ENCODE results near the gene SLC25A31.
A peak's percentile ranks its signal among the peaks of the same experiment; 100 is the strongest.

SLC25A31 gene

GRCh38 chr4:127730142-127730913 is at the start of gene SLC25A31:
TSS of gene SLC25A31 (plus strand) at chr4:127730400. CDS start at chr4:127730546, 146 bp downstream.
- no peak for DNase-seq

GRCh38 chr4:127685292-127685691 is 44.9 kb upstream of the SLC25A31 start:
- DNase-seq, result peak; percentile 37

- DNase-seq, result peak; percentile 46
Observed at GRCh38 chr4:127686658-127687057, 43.5 kb upstream of the SLC25A31 start.

GRCh38 chr4:127687580-127687979 is 42.6 kb upstream of the SLC25A31 start:
- no peak for DNase-seq

GRCh38 chr4:127698789-127699200 is 31.4 kb upstream of the SLC25A31 start:
- peak; percentile 85 for DNase-seq

GRCh38 chr4:127708985-127709384 is 21.2 kb upstream of the SLC25A31 start:
- peak; percentile 75 for DNase-seq

GRCh38 chr4:127709456-127709855 is 20.7 kb upstream of the SLC25A31 start:
- no peak for DNase-seq

- no peak for DNase-seq
Observed at GRCh38 chr4:127731406-127731805, 1.2 kb downstream of the SLC25A31 start.

- DNase-seq, result peak; percentile 51
Observed at GRCh38 chr4:127732623-127733328, 2.6 kb downstream of the SLC25A31 start.

GRCh38 chr4:127734976-127735375 is 4.8 kb downstream of the SLC25A31 start:
- DNase-seq, result no peak

- no peak for DNase-seq
Observed at GRCh38 chr4:127737295-127737694, 7.1 kb downstream of the SLC25A31 start.

GRCh38 chr4:127741247-127741646 is 11.0 kb downstream of the SLC25A31 start:
- no peak for DNase-seq

- DNase-seq, result no peak
Observed at GRCh38 chr4:127747883-127748282, 17.7 kb downstream of the SLC25A31 start.

- DNase-seq, result no peak
Observed at GRCh38 chr4:127748957-127749356, 18.8 kb downstream of the SLC25A31 start.

- DNase-seq, result no peak
Observed at GRCh38 chr4:127756906-127757305, 26.7 kb downstream of the SLC25A31 start.

GRCh38 chr4:127759228-127759820 is 29.1 kb downstream of the SLC25A31 start:
- DNase-seq, result no peak

- DNase-seq, result no peak
Observed at GRCh38 chr4:127759893-127760292, 29.7 kb downstream of the SLC25A31 start.

GRCh38 chr4:127771535-127772275 is 41.5 kb downstream of the SLC25A31 start:
- DNase-seq, result no peak

- no peak for DNase-seq
Observed at GRCh38 chr4:127772769-127773671, 42.8 kb downstream of the SLC25A31 start.

- DNase-seq, result no peak
Observed at GRCh38 chr4:127775843-127776242, 45.6 kb downstream of the SLC25A31 start.

GRCh38 chr4:127776620-127777019 is 46.4 kb downstream of the SLC25A31 start:
- no peak for DNase-seq

GRCh38 chr4:127777487-127777886 is 47.3 kb downstream of the SLC25A31 start:
- DNase-seq, result no peak
